ENCODE data around the gene ITGB2.

DNA sequence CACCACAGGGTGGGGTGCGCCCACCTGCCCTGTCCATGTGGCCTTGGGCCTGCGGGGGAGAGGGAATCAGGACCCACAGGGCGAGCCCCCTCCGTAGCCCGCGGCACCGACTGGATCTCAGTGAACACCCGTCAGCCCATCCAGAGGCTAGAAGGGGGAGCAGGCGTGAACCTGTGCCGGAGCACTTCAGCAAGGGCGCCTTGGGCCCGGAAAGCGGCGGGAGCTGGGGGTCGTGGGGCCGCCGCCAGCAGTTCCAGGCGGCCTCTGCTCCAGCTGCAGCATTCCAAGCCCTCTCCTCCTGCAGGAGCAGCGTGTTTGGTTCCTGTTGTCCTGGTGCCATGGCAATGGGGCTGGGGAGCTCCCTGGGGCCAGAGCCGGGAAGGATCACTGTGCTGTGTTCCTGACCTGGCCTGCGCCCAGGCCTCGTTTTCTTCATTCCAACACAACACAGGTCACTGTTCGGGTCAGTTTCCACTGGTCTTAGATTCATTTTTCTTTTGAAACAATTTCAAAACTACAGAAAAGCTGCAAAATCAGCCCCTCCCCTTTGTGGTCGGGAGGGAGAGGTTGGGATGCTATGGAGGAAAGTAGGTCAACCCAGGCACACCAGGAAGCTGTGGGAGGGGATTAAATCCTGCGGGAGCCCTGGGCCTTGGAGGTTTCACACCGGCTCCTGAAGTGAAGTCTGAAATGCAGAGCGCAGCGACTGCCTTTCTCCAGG is 37.9 kb upstream of the ITGB2 start:
- TF ChIP-seq, protein P1, sequence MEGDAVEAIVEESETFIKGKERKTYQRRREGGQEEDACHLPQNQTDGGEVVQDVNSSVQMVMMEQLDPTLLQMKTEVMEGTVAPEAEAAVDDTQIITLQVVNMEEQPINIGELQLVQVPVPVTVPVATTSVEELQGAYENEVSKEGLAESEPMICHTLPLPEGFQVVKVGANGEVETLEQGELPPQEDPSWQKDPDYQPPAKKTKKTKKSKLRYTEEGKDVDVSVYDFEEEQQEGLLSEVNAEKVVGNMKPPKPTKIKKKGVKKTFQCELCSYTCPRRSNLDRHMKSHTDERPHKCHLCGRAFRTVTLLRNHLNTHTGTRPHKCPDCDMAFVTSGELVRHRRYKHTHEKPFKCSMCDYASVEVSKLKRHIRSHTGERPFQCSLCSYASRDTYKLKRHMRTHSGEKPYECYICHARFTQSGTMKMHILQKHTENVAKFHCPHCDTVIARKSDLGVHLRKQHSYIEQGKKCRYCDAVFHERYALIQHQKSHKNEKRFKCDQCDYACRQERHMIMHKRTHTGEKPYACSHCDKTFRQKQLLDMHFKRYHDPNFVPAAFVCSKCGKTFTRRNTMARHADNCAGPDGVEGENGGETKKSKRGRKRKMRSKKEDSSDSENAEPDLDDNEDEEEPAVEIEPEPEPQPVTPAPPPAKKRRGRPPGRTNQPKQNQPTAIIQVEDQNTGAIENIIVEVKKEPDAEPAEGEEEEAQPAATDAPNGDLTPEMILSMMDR (IDR thresholded peaks at IDR 0.05): no peak
- TF ChIP-seq POLR2A (IDR thresholded peaks at IDR 0.05): no peak
